GM12873 (cell line): Measurements from ENCODE around the gene SCMH1.
A peak's percentile ranks its signal among the peaks of the same experiment; 100 is the strongest.

Experiments
- CTCF ChIP-seq: IDR thresholded peaks from 2 replicates; pipeline ENCODE4 v1.5.1; 2012; ENCODE audit warnings: low read depth, mild to moderate bottlenecking, moderate library complexity, low read length, control low read depth; ENCODE audit not compliant: insufficient read depth; ENCODE audit errors: missing control alignments

SCMH1 gene

GRCh38 chr1:40983286-40983685, 258.8 kb downstream of the SCMH1 start:
- no peak for TF ChIP-seq CTCF

- TF ChIP-seq CTCF = no peak
Measured at GRCh38 chr1:40982721-40983120, 259.4 kb downstream of the SCMH1 start.

GRCh38 chr1:40981691-40982448, 260.2 kb downstream of the SCMH1 start:
- no peak for TF ChIP-seq CTCF

- no peak for TF ChIP-seq CTCF
Measured at GRCh38 chr1:40980453-40981121, 261.5 kb downstream of the SCMH1 start.

GRCh38 chr1:40980068-40980452, 262.0 kb downstream of the SCMH1 start:
- no peak for TF ChIP-seq CTCF

GRCh38 chr1:40979241-40980067, 262.7 kb downstream of the SCMH1 start, which contains the start of gene CTPS1:
Gene CTPS1 (plus strand): TSS chr1:40979696. CDS start chr1:40983291, 3,595 bp downstream.
- TF ChIP-seq CTCF = peak; percentile 45

- no peak for TF ChIP-seq CTCF
Measured at GRCh38 chr1:40978886-40979240, 263.2 kb downstream of the SCMH1 start.
